HK-2 (cell line): ENCODE measurements around the gene FCGBP.
"Not testable (repeated sequence)": the region's sequence is repeated elsewhere in the genome, so short reads cannot be mapped to it uniquely, and the experiment has no call there.

ENCODE experiments used
- DNase-seq: peaks from one replicate; pipeline ENCODE4 v3.0.0-alpha.2; 2018; ENCODE audit not compliant: unreplicated experiment

FCGBP gene

GRCh38 chr19:39934584-39935363, at the start of gene FCGBP:
Gene FCGBP, minus strand, starts transcription at chr19:39934634.
- no peak for DNase-seq

DNA sequence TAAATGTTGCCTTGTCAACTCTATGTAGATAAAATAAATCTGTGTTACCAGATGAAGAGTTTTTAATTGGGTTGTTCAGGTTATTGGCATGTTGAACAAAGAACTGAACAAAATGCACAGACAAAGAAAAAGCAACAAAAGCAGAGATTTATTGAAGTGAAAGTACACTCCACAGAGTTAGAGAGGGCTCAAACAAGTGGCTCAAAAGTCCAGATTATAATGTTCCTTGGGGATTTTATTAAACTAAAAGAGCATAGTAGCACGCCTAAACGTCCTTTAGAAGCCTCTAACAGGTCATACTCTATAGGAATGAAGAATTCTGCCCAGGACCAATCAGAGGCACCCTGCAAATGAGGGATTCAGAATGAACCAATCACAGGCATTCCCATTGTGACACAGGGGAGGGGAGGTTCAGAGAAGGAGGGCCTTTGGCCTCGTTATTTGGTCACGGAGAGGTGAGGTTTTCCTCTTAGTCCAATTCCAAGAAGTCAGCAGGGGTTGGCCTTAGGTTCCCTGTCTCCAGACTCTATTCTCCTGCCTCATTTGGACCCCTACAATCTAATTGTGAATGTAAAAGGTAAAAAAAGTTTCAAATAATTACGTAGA, 49.4 kb upstream of the FCGBP start:
- no peak for DNase-seq

DNA sequence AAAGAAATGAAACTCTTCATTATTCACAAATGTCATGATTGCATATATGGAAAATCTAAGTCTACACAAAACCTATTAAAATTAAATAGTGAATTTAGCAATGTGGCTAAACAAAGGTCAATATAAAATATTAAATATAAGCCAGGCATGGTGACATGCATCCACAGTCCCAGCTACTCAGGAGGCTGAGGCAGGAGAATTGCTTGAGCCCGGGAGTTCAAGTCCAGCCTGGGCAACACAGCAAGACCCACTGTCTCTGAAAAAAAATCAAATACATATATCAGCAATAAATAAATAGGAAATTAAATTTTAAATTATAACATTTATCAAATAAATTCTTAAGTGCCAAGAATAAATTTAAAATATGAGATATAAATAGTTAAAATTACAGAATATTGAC, 48.4 kb upstream of the FCGBP start:
- no peak for DNase-seq

- DNase-seq: no peak
These were observed 40.1 kb upstream of the FCGBP start for GRCh38 chr19:39974377-39975155.

DNA sequence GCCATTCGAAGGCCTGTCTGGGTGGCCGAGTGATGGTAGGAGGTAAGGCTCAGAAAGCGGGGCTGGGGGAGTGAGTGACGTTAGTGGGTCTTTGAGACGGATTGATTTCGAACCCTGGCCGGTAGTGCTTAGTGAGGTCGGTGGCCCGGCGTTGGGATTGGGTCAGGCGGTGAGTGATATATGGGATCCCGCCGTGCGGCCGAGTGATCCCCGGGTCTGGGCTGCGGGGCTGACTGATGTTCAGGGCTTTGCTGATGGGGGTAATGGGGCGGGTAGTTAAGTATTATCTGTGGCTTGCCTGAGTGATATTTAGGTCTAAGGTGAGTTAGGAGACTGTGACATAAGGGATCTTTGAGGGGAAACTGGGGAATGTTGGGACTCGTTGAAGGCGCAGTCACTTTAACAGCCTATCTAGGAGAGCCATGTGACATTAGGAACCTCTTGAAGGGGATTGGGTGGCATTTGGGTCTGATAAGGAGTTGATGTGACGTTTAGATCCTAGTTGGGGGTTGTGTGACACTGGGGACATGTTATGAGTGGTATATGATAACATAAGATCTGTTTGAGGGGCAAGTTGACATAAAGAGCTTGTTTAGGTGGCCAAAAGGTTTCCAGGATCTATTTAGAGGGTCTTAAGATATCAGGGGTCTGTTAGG, 37.1 kb upstream of the FCGBP start:
- no peak for DNase-seq

GRCh38 chr19:39970675-39971379, 36.4 kb upstream of the FCGBP start, which contains the start of gene PSMC4:
Gene PSMC4, plus strand, starts transcription at chr19:39971165. Its CDS starts 38 bp downstream, at chr19:39971203.
- DNase-seq: peak; percentile 98

- DNase-seq: no peak
These were observed 35.9 kb upstream of the FCGBP start for GRCh38 chr19:39970425-39970674.

DNA sequence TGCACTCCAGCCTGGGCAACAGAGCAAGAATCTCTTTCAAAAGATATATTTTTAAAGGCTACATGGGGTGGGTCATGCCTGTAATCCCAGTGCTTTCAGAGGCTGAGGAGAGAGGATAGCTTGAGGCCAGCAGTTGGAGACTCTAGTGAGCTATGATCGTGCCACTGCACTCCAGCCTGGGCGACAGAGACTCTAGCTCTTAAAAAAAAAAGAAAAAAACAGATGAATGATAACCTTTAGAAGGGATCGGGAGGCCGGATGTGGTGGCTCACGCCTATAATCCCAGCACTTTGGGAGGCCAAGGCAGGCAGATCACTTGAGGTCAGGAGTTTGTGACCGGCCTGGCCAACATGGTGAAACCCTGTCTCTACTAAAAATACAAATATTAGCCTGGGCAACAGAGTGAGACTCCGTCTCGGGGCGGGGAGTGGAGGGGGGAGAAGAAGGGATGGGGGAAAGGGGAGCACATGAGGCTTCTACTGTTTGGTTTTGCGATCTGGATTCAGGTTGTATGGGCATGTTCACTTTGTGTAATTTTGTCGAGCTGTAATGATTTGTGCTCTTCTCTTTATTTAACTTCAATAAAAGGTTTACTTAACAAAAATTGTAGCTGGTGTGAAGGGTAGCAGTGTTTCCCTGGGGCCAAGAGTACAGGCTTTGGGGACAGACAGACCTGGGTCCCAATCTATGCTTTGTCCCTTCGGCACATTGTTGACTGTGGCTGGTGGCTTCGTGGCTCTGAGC, 35.4 kb upstream of the FCGBP start:
- DNase-seq: no peak

DNA sequence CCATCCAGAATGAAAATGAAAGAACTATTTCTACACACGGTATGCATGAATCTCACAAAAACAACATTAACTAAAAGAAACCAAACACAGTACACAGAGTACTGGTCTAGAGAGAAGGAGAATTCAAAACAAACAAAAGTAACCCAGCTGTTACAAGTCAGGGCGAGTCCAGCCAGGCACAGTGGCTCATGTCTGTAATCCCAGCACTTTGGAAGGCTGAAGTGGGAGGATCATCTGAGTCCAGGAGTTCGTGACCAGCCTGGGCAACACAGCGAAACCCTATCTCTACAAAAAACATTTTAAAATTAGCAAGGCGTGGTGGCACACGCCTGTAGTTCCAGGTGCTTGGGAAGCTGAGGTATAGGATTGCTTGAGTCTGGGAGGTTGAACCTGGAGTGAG, 34.8 kb upstream of the FCGBP start:
- DNase-seq: no peak

DNA sequence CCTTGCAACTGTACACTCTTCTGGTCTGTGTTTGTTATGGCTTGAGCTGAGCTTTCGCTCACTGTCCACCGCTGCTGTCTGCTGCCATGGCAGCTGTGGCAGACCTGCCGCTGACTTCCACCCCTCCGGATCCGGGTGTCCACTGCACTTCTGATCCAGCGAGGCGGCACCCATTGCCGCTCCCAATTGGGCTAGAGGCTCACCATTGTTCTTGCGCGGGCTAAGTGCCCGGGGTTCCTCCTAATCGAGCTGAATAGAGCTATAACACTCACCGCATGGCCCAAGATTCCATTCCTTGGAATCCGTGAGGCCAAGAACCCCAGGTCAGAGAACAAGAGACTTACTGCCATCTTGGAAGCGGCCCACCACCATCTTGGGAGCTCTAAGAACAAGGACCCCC, 34.4 kb upstream of the FCGBP start:
- no peak for DNase-seq

DNA sequence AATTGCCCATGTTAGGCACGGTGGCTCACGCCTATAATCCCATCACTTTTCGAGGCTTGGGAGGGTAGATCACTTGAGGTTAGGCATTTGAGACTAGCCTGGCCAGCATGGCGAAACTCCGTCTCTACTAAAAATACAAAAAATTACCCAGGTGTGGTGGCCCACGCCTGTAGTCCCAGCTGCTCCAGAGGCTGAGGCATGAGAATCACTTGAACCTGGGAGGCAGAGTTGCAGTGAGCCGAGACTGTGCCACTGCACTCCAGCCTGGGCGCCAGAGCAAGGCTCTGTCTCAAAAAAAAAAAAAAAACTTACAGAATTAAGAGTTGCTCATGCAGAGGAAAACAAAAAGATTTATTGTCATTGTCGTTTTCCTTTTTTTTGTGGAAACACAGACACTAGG, 33.1 kb upstream of the FCGBP start:
- DNase-seq: no peak

GRCh38 chr19:39966617-39967016, 32.2 kb upstream of the FCGBP start:
- no peak for DNase-seq

GRCh38 chr19:39963898-39964297, 29.5 kb upstream of the FCGBP start:
- no peak for DNase-seq

DNA sequence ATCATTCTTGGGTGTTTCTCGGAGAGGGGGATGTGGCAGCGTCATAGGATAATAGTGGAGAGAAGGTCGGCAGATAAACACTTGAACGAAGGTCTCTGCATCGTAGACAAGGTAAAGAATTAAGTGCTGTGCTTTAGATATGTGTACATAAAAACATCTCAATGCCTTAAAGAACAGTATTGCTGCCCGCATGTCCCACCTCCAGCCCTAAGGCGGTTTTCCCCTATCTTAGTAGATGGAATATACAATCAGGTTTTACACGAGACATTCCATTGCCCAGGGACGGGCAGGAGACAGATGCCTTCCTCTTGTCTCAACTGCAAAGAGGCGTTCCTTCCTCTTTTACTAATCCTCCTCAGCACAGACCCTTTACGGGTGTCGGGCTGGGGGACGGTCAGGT, 25.0 kb upstream of the FCGBP start:
- DNase-seq: not testable (repeated sequence)

DNA sequence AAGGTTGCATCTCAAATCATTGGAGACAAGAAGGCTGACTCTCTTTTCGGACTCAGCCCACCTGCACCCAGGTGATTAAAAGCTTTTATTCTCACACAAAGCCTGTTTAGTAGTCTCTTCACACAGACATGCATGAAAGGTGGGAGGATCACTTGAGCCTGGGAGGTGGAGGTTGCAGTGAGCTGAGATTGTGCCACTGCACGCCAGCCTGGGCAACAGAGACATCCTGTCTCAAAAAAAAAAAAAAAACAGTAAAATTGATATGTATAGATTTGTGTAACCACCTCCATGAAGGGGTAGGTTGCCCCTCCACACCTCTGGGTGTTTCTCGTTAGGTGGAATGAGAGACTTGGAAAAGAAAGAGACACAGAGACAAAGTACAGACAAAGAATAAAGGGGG, 24.5 kb upstream of the FCGBP start:
- not testable (repeated sequence) for DNase-seq

DNA sequence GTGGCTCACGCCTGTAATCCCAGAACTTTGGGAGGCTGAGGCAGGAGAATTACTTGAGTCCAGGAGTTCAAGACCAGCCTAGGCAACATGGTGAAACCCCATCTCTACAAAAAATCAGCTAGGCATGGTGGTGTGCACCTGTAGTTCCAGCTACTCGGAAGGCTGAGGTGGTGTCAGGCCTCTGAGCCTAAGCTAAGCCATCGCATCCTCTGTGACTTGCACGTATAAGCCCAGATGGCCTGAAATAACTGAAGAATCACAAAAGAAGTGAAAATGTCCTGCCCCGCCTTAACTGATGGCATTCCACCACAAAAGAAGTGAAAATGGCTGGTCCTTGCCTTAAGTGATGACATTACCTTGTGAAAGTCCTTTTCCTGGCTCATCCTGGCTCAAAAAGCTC, 23.5 kb upstream of the FCGBP start:
- not testable (repeated sequence) for DNase-seq

DNA sequence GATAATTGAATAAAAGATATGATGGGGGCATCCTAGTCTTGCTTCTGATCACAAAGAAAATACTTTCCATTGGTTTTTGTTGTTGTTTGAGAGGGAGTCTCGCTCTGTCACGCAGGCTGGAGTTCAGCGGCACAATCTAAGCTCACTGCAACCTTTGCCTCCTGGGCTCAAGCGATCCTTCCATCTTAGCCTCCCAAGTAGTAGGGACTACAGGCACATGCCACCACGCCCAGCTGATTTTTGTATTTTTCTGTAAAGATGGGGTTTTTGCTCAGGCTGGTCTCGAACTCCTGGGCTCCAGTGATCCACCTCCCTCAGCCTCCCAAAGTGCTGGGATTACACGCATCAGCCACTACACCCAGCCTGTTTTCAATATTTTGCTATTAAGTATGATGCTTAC, 19.5 kb upstream of the FCGBP start:
- no peak for DNase-seq

DNA sequence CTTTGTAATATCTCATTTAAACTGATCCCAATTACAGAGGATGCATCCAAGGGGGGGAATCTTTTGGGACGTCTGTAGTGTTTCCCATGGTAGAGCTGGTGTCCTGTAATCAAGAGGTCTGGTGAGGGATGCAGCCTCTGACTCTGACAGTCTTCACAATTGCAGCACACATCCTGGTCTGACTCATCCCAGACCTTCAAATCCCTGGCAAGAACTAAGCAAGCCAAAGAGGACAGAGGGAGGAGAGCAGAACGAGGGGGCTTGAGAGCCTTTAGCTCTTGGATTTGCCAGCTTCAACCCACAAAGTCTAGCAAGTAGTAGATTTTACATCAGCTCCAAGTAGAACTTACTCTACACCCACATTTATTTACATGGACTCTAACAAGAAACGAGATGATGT, 17.3 kb upstream of the FCGBP start:
- DNase-seq: no peak

DNA sequence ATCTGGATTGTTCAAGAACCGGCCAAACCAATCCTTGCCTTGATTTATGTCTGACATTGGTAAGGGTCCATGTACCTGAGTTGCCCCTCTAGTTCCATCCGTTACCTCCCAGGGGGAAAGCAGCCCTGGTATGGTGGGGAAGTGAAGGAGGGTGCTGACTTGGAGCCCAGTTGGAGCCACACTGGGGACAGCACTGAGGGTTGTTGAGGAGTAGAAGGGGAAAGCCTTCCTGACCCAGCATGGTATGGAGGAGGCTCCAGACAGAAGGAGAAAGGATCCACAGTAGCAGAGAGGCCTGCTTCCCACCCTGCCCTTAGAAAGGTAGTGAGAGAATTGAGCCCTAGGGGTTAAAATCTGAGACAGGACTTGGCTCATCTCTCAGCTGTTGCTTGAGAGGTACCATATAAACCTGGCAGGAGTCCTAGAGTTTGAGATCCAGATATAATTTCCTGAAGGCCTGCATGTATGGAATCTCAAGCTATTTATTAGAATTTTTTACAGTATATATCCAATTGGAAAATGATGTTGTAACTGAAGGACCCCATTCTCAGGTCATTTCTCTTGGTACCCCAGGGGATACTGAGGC, 16.7 kb upstream of the FCGBP start:
- no peak for DNase-seq

DNA sequence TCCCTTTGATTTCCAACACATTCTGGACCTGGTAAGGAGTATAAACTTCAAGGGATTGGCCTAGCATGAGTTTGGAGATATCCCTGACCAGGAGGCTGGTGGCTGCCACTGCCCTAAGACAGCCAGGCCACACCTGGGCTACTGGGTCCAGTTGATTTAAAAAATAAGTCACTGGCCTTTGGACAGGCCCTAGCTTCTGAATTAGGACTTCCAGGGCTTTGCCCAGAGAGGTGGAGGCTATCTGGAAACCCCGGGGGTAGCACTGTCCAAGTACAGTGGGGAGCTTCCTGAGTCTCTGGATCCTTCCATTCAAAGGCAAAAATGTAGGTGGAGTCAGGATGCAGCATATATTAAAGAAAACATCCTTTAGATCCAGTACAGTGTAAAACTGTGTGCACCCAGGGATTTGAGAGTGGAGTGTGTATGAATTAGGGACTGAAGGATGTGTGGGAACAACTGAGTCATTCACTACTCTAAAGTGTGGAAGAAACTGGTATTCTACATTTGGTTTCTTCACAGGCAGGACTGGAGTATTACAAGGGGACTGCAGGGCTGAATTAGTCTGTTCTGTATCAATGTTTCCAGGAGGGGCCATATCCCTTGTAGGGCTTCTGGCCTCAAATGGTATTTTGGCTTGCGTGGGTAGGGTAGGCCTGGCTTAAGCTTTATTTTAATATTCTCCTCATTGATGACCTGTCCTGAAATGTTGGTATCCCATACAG, 14.8 kb upstream of the FCGBP start:
- DNase-seq: no peak
